Mucosa of stomach (tissue), 1 donor: ENCODE data around the gene CYP2A7.
"Not testable (repeated sequence)": the region's sequence is repeated elsewhere in the genome, so short reads cannot be mapped to it uniquely, and the experiment has no call there.

Experiments
- H3K27me3 ChIP-seq: one replicate; pipeline ENCODE4 v1.7.0; 2013; ENCODE audit warnings: mild to moderate bottlenecking, low read length; ENCODE audit not compliant: control insufficient read depth, insufficient read depth
- H3K36me3 ChIP-seq: one replicate; pipeline ENCODE4 v1.7.0; 2013; ENCODE audit warnings: low read length; ENCODE audit not compliant: control insufficient read depth, insufficient read depth
- H3K4me1 ChIP-seq: one replicate; pipeline ENCODE4 v1.7.0; 2013; ENCODE audit warnings: mild to moderate bottlenecking, low read length; ENCODE audit not compliant: control insufficient read depth, insufficient read depth
- H3K4me3 ChIP-seq: one replicate; pipeline ENCODE4 v1.7.0; 2013; ENCODE audit warnings: low read length
- H3K9ac ChIP-seq: one replicate; pipeline ENCODE4 v1.7.0; 2013; ENCODE audit warnings: mild to moderate bottlenecking, low read length, moderate library complexity
- H3K9me3 ChIP-seq: one replicate; pipeline ENCODE4 v1.7.0; 2013; ENCODE audit warnings: mild to moderate bottlenecking, low read length, moderate library complexity; ENCODE audit not compliant: control insufficient read depth
- donor health status: Pancreatic carcinoma.

Gene CYP2A7

DNA sequence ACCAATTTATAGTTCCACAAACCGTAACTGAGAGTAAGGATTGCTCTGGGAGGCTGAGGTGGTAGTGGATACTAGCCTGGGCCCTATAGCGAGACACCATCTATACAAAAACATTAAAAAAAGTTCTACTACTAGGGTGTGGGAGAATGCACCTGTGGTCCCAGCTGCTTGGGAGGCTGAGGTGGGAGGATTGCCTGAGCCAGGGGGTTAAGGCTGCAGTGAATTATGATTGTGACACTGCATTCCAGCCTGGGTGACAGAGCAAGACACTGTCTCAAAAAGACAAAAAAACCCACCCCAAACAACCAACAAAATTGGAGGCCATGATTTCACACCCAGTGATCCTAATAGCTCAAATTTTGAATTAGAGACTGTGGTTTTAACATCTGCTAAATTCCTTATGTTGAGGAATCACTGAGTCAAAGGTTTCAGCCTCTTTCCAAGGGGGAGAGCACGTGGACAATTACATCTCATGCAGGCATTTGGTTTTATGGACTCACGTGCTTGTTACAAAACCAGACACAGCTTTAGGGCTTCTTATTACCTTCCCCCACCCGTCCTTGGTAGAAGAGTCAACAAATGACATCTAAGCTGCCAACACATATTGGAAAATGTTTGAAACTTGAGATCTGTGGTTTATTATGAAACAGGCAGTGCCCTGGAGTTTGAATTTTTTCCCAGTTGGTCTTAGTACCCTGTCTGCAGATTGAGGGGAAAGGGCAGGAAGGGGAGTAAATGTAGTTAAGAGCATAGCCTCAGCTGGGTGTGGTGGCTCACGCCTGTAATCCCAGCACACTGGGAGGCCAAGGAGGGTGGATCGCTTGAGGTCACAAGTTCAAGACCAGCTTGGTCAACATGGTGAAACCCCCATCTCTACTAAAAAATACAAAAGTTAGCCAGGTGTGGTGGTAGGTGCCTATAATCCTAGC lies 50.3 kb downstream of the CYP2A7 start:
- Histone ChIP-seq H3K9me3 (no peaks in the 10 kb centered on the region), H3K36me3 (no peaks in the 10 kb centered on the region), H3K27me3 (no peaks in the 10 kb centered on the region), H3K9ac (no peak overlapping the region), H3K4me3 (no peak overlapping the region), H3K4me1 (no peaks in the 10 kb centered on the region)

DNA sequence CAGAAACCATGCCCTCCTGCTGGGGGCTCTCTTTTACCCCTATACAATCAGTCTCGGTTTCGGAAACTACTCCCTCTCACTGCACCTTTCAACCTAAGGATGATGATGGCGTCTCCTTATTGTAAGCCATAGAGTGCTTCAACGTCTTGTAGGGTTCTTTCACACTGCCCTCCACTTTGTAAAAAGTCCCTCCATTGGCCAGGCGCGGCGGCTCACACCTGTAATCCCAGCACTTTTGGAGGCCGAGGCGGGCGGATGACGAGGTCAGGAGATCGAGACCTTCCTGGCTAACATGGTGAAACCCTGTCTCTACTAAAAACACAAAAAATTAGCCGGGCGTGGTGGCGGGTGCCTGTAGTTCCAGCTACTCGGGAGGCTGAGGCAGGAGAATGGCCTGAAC lies 51.3 kb downstream of the CYP2A7 start:
- not testable (repeated sequence) for H3K9me3 ChIP-seq, H3K36me3 ChIP-seq, H3K27me3 ChIP-seq, H3K4me3 ChIP-seq, H3K9ac ChIP-seq, H3K4me1 ChIP-seq

DNA sequence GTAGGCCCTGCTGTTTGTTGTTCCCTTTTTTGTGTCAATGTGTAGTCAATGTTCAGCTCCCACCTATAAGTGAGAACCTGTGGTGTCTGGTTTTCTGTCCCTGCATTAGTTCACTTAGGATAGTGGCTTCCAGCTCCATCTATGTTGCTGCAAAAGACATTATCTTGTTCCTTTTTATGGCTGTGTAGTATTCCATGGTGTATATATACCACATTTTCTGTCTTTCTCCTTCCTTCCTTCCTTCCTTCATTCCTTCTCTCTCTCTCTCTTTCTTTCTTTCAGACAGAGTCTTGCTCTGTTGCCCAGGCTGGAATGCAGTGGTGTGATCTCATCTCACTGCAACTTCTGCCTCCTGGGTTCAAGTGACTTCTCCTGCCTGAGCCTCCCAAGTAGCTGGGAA lies 52.8 kb downstream of the CYP2A7 start:
- no peak overlapping the region for H3K4me3 ChIP-seq
- no peak overlapping the region for H3K9ac ChIP-seq
- H3K4me1 ChIP-seq = no peaks in the 10 kb centered on the region
- no peaks in the 10 kb centered on the region for H3K36me3 ChIP-seq
- no peaks in the 10 kb centered on the region for H3K9me3 ChIP-seq
- no peaks in the 10 kb centered on the region for H3K27me3 ChIP-seq

GRCh38 chr19:40827386-40828247 lies 54.4 kb downstream of the CYP2A7 start:
- no peak overlapping the region for H3K9ac ChIP-seq
- no peaks in the 10 kb centered on the region for H3K36me3 ChIP-seq
- no peaks in the 10 kb centered on the region for H3K9me3 ChIP-seq
- H3K27me3 ChIP-seq = no peaks in the 10 kb centered on the region
- no peak overlapping the region for H3K4me3 ChIP-seq
- H3K4me1 ChIP-seq = peaks cover 11% of the 10 kb centered on the region

DNA sequence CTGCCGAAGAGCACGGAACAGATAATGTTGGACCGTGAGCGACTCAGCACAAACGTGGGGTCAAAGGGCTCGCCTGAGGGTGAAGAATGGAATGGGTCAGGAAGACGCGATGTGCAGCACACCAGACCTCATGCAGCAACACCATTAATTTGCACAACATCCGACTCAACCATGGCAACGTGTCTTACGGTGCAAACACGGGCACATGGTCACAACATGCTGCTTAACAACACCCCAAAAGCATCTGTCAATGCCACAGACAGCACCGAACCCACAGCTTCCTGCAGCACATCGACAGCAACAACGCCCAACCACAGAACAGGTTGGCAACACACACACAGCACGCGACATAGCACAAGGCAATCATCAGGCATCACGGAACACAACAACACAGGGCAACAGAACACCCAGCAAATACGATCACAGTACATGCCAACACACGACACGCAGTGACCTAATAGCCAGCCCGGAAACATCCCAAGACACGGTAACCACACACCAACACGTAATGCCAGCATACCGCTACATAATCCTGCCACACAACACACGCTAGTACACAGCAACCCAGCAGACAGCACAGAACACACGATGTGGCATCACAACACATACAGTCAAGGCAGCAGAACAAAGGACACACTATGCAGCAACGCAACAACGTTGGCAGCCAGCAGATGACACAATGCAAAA lies 55.2 kb downstream of the CYP2A7 start:
- not testable (repeated sequence) for H3K4me3 ChIP-seq, H3K9me3 ChIP-seq, H3K9ac ChIP-seq, H3K27me3 ChIP-seq, H3K36me3 ChIP-seq
- H3K4me1 ChIP-seq = peaks cover 11% of the 10 kb centered on the region

GRCh38 chr19:40826312-40826698 lies 55.7 kb downstream of the CYP2A7 start:
- not testable (repeated sequence) for H3K9me3 ChIP-seq, H3K27me3 ChIP-seq, H3K9ac ChIP-seq, H3K4me3 ChIP-seq, H3K36me3 ChIP-seq
- peaks cover 11% of the 10 kb centered on the region for H3K4me1 ChIP-seq

DNA sequence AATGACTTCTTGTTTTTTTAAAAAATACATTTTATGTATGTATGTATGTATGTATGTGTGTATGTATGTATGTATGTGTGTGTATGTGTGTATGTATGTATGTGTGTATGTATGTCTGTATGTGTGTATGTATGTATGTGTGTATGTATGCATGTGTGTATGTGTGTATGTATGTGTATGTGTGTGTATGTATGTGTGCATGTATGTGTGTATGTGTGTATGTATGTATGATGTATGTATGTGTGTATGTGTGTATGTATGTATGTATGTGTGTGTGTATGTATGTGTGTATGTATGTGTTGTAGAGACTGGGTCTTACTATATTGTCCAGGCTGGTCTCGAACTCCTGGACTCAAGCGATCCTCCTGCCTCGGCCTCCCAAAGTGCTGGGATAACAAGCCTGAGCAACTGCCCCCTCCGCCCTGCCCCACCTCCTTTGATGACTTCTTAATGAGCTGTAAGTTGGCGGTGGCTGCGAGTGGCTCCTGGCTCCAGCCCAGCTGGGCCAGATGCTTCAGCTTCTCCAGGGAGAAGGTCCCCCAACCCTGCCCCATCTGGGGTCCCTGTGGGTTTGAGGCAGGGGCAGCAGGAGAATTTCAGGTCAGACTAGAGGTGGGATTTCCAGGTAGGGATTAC lies 56.5 kb downstream of the CYP2A7 start:
- not testable (repeated sequence) for H3K9me3 ChIP-seq, H3K9ac ChIP-seq, H3K4me3 ChIP-seq, H3K27me3 ChIP-seq, H3K36me3 ChIP-seq
- peaks cover 11% of the 10 kb centered on the region for H3K4me1 ChIP-seq
